IPS-11a (cell line): Measurements from ENCODE around the gene ST14.
"Not testable (repeated sequence)": the region's sequence is repeated elsewhere in the genome, so short reads cannot be mapped to it uniquely, and the experiment has no call there.

Source experiments
- H3K4me3 ChIP-seq: one replicate; pipeline ENCODE4 v1.5.1; 2013; ENCODE audit warnings: low read depth, low read length, control low read depth

Gene ST14

GRCh38 chr11:130187096-130187495, 27.5 kb downstream of the ST14 start:
- H3K4me3 ChIP-seq: no peak overlapping the region

DNA sequence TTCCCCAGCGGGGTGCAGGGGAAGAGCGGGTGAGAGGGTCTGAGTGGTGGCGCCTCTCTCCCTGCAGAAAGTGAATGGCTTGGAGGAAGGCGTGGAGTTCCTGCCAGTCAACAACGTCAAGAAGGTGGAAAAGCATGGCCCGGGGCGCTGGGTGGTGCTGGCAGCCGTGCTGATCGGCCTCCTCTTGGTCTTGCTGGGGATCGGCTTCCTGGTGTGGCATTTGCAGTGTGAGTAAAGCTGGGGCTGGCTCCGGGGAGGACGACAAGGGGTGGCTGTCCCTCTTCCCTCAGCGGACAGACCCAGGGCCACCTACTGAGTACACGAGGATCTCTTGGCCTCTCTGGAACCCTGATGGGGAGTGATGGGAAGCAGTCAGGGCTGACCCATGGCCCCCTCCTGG, 28.5 kb downstream of the ST14 start:
- no peak overlapping the region for H3K4me3 ChIP-seq

DNA sequence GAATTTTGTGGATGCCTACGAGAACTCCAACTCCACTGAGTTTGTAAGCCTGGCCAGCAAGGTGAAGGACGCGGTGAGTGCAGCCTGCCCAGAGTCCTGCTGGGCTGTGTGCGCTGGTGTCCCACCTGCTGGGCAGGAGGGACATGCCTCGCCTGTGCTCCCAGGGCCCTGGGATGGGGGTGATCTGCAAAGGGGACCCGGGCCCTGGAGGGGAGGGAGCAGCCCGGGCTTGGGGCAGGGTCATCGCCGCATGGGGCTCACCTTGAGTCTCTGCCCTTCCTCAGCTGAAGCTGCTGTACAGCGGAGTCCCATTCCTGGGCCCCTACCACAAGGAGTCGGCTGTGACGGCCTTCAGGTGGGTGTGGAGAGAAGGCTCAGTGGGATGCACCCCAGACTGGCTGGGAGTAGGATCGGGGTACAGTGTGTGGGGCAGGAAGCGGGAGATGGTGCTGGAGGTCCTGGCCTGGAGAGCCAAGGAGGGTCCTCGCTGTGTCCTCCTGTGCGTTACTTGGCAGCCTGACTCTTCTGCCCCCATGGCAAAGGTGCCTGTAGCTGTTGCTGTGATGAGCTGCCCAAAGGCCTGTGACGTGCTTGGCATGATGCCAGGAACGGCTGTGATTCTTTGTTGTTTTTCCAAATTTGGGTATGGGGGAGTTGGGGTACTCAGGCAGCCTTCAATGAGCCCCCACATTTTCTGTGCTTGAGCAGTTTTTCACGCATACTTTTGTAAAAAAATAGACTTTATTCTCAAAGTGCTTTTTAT, 29.2 kb downstream of the ST14 start:
- H3K4me3 ChIP-seq: no peak overlapping the region

GRCh38 chr11:130189492-130190210, 30.1 kb downstream of the ST14 start:
- H3K4me3 ChIP-seq: no peak overlapping the region

GRCh38 chr11:130190371-130190881, 30.8 kb downstream of the ST14 start:
- H3K4me3 ChIP-seq: no peak overlapping the region

- no peak overlapping the region for H3K4me3 ChIP-seq
Measured at GRCh38 chr11:130191896-130192295, 32.3 kb downstream of the ST14 start.

DNA sequence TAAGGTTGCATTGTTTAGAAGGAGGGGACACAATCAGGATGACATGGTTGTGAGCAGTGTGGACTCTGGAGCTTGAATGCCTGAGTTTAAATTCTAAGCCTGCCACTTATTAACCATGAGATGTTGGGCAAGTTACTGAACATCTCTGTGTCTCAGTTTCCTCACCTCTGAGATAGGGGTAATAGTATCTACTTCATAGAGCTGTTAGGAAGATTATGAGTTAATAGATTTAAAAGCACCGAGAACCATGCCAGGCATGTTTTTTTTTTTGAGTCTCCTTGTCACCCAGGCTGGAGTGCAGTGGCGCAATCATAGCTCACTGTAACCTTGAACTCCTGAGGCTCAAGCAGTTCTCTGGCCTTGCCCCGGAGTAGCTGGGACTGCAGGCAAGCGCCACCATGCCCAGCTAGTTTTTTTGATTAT, 33.3 kb downstream of the ST14 start:
- no peak overlapping the region for H3K4me3 ChIP-seq

- H3K4me3 ChIP-seq: not testable (repeated sequence)
Measured at GRCh38 chr11:130193551-130193950, 34.0 kb downstream of the ST14 start.

DNA sequence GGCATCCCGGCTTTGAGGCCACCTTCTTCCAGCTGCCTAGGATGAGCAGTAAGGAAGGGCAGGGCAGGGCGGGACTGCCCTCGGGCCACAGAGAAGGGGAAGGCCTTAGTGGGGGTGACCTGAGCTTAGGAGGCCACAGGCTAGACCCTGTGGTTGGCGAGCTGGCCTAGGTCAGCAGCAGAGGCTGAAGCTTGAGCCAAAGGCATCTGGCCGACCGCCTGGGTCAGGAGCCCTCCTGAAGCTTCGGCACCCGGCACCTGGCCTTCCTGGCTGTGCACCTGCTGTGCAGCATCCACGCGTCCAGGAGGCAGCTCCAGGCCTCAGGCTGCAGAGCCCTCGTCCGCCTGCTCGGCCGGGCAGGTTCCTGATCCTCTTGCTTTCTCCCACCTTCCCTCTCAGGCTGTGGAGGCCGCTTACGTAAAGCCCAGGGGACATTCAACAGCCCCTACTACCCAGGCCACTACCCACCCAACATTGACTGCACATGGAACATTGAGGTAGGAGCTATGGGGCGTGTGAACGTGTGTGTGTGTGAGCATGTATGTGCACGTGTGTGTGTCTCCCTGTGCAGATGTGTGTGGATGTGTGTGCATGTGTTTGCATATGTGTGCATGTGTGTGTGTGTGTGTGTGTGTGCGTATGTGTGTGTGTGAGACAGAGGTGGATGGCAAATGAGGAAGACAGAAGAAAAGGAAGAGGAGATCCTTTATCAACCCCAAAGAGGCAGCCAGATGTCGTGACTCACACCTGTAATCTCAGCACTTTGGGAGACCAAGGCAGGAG, 34.9 kb downstream of the ST14 start:
- no peak overlapping the region for H3K4me3 ChIP-seq

DNA sequence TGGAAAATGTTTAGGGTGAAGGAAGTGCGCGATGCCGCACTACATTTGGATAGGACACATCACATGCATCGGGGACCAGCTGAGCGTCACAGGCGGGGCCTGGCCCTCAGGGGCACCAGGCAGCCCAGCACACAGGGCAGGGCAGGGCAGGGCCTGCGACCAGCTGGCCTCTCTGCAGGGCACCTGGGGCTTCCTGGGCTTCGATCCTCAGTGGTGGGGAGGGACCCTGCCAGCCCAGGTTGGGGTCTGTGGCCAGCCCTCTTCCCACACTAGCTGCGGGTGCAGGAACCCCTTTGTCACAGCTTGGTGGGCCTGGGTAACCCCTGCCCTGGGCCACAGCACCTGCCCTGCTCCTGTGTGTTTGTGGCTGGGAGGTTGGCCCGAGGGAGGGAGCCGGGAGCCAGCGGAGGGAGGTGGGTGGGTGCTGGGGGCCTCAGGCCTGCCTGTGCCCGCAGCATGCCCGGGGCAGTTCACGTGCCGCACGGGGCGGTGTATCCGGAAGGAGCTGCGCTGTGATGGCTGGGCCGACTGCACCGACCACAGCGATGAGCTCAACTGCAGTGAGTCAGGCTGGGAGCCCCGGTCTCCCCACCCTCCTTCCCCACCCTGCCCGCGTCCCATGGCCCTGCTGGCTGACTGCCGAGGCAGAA, 37.9 kb downstream of the ST14 start:
- H3K4me3 ChIP-seq: no peak overlapping the region

- no peak overlapping the region for H3K4me3 ChIP-seq
Measured at GRCh38 chr11:130198292-130198691, 38.7 kb downstream of the ST14 start.

DNA sequence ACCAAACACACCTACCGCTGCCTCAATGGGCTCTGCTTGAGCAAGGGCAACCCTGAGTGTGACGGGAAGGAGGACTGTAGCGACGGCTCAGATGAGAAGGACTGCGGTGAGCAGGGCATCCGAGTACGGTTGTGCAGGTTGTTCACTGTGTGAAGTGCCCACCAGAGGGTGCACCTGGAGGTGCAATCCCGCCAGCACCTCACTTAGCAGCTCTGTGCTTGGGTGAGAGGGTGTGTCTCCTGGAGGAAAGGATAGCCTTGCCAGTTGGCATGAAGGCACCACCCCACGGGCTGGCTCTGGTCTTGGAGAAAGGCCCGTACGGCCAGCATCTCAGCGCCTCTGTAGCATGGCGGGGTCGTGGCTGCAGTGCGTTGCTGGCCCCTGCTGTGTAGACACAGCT, 39.4 kb downstream of the ST14 start:
- no peak overlapping the region for H3K4me3 ChIP-seq

DNA sequence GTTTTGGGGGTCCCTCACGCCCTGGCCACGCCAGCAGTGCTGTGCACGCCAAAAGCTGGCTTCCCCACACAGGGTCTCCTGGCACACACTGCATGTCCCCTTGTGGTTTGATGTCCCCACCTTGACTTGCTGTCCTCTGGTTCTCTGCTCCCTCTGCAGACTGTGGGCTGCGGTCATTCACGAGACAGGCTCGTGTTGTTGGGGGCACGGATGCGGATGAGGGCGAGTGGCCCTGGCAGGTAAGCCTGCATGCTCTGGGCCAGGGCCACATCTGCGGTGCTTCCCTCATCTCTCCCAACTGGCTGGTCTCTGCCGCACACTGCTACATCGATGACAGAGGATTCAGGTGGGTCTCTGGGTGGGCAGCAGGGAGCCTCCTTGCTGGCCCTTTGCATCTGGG, 40.2 kb downstream of the ST14 start:
- no peak overlapping the region for H3K4me3 ChIP-seq

DNA sequence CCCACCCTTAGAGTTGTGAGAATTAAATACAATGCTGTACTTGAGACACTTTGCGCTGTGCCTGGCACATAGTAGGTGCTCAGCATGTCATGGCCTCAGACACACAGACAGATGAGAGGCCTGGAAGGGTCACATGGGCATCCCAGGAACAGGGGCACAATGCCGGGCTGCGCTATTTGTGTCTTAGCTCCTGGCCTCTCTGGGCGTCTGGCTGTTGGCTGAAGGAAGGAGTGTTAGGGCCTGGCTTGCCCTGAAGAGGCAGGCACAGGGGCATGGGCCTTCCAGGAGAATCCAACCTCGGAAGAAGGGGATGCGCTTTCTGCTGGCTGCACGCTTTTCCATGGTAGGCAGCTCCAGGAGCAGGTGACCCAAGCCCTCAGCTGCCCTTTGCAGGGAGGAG, 41.4 kb downstream of the ST14 start:
- H3K4me3 ChIP-seq: no peak overlapping the region

DNA sequence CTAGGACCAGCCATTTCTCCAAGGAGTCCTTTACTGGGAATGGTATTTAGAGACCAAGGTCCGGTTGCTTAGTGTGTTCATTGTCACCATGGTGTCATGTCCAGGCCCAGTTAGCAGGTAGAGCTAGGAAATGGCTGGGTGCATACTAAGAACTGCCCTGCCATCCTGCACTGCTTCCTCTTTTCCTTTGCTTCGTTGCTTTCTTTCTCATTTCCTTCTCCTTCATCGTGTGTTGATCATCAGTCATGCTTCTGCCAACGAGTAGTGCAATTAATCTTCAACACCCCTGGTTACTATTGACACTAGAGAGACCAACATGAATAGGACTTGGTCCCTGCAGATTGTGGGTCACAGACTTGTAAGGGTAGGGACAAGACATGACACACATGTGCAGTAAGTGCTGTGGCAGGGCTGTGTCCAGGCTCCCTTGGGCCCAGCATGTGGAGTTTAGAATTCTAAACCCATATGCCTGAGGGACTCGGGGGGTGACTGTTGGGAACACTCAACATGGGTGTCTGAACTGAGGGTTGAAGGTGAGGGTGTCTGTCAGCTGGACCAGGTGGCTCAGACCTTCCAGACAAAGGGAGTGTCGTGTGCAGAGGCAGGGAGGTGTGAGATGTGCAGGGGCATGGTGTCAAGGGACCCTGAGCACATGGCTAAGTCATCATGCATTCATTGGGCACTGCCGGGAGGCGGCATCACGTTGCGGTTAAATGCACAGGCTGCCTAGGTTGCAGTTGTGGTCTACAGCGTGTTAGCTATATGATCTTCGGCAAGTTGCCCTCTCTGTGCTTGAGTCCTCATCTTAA, 42.6 kb downstream of the ST14 start:
- no peak overlapping the region for H3K4me3 ChIP-seq

DNA sequence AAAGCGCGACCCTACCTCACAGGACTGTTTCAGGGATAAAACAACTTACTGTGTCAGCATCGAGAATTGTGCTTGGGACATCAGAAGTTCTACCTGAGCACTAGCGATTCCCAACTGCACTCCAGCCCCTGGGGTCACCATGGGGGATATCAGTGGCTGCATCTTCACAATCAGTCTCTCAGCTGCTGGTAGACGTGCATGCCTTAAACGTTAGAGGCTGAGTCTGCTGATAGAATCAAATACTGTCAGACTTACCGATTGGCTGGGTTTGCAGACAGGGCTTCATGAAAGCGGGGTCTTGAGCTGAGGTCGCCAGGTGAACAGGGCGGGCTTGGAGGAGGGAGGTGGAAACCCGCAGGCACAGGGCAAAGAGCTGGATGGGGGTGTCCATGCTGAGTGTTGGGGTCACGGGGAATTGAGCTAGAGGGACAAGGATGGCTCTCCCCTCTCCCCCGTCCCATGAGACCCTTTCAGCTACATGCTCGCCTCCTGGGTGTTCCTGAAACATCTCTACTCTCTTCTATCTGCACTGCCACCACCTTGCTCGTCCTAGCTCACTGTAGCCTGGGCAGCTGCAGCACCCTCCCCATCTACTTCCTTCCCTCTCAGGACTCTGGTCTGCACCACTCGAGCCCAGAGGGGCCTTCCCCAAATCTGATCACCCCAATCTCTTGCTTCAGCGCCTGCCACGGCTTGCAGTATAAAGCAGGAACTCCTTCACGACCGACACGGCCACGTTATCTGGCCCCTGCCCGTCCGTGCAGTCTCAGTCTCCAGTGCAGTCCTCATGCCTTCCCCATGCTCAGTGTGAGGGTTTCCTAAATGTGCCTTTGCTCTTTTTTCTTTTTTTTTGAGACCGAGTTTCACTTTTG, 43.5 kb downstream of the ST14 start:
- H3K4me3 ChIP-seq: no peak overlapping the region

DNA sequence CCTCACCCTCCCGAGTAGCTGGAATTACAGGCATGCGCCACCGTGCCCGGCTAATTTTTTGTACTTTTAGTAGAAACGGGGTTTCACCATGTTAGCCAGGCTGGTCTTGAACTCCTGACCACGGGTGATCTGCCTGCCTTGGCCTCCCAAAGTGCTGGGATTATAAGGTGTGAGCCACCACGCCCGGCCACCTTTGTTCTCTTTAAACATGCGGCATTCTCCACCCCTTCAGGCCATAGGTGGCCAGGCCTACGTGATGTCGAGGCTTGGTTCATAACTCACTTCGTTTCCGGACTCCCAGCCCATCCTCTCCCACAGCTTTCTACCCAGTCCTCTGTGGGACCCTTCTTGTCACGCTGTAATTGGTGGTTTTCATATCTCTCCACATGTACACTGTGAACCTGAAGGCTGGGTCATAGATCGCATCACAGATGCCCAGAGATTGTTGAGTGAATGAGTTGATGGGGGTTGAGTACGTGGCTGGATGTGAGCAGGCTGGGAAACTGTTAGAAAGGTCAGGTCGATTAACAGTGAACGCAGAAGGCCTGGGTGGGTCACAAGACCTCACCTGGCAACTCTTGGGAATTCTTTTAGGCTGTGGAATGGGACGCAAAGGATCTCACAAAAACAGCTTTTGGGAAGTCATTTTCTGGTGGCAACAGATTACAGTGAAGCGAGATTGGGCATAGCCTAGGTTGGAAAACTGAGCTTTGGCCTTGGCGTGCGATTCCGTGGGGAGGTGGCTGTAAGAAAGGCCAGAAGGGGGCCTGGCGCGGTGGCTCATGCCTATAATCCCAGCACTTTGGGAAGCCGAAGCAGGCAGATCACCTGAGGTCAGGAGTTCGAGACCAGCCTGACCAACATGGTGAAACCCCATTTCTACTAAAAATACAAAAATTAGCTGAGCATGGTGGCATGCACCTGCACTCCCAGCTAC, 44.5 kb downstream of the ST14 start:
- H3K4me3 ChIP-seq: no peak overlapping the region

DNA sequence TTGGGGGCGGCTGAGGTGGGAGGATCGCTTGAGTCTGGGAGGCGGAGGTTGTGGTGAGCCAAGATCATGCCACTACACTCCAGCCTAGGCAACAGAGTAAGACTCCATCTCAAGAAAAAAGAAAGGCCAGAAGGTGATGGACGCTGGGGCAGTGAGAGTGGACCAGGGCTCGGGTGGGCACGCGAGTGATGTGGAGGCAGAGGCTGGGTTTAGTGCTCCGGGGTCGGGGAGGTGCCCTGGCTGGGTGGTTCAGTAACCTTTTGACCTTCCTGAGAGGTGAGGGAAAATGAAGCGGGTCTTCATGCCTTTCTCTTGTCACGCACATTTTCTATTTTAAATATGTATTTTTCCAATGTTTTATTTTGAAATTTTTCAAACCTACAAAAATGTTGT, 45.1 kb downstream of the ST14 start:
- H3K4me3 ChIP-seq: no peak overlapping the region
